ENCODE measurements around the gene SPDYE3.
"Not testable (repeated sequence)": the region's sequence is repeated elsewhere in the genome, so short reads cannot be mapped to it uniquely, and the experiment has no call there.

Gene SPDYE3

DNA sequence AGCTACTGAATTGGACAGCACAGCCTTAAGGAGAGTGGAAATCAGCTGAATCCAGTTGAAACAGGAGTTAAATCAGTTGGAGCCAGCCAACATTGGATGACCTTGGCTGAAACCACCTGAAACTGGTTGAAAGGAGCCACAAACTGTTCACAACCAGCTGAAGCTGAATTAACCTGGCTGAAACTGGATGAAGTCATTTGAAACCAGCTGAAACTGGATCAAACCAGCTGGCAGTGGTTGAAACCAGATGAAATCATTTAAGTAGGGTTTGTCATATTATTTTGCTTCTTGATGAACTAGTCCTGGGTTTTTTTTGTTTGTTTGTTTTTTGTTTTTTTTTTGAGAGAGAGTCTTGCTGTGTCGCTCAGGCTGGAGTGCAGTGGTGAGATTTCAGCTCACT is 15.3 kb upstream of the SPDYE3 start:
- DNase-seq, result not testable (repeated sequence)

GRCh38 chr7:100295269-100295668 is 12.2 kb upstream of the SPDYE3 start:
- DNase-seq, result not testable (repeated sequence)

DNA sequence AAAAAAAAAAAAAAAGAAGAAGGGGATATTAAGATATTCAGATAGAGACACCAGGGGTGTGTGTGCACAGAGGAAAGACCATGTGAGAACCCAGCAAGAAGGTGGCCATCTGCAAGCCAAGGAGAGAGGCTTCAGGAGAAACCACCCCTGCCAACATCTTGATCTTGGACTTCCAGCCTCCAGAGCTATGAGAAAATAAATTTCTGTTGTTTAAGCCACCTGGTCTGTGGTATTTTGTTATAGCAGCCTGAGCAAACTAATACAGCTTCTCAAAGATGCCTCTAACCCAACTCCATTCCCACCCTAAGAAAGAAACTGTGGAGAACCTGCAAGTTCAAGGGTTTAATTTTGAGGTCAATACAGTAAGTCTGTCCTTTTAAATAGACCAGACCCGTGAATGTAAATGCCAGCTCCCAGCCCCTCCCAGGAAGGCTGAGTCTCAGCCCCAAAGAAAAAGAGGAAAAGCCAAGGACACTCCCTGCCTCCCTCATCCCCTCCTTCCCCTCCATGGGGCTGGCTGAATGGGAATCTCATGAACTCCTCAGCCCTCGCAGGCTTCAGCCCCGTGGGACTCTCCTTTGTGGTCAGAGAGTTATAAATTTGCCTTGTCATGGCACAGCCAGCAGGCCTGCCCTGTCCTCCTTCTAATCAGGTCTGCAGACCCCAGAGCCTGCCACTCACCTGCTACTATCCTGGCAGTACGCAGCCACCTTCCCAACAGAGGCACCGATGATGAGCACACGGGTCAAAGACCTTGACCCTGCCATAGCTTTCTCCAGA is 9.5 kb upstream of the SPDYE3 start:
- not testable (repeated sequence) for DNase-seq

- DNase-seq, result not testable (repeated sequence)
These were observed 8.9 kb upstream of the SPDYE3 start for GRCh38 chr7:100298632-100298895.

GRCh38 chr7:100304526-100304925 is 3.0 kb upstream of the SPDYE3 start:
- not testable (repeated sequence) for DNase-seq

DNA sequence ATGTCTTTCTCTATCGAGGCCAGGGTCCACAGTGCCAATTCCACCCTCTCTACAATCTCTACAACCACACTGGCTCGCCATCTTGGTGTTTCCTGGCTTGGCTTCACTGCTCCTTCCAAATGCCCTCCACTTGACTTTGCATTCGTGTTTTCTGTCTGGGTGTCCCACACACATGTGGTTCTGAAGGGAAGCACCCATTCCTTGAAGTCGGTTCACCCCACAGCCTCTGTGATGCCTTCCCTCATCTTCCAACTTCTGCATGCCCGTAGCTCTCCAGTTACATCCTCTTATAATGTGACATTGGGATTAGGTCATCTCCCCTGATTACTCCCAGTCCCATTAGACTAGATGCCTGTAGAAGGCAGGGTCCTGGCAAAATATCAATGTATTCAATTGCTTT is 10.8 kb downstream of the SPDYE3 start:
- not testable (repeated sequence) for DNase-seq

DNA sequence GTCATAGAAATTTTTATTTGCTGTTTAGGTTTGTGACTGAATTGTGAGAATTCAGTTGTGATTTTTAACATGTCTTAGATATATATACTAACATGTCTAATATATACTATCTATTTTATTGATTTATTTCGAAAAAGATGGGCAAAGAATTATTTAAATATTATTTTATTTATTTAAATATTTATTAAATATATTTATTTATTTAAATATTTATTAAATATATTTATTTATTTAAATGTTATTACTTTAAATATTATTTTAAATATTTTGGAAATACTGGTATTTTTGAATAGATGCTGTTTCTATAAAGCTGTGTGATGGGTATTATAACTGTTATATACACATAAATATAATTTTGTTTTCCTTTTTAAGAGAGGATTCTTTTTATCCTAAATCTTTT is 14.1 kb downstream of the SPDYE3 start:
- not testable (repeated sequence) for DNase-seq

GRCh38 chr7:100324194-100324593 is 16.7 kb downstream of the SPDYE3 start:
- not testable (repeated sequence) for DNase-seq

- DNase-seq, result not testable (repeated sequence)
These were observed 18.2 kb downstream of the SPDYE3 start for GRCh38 chr7:100325671-100326070.

DNA sequence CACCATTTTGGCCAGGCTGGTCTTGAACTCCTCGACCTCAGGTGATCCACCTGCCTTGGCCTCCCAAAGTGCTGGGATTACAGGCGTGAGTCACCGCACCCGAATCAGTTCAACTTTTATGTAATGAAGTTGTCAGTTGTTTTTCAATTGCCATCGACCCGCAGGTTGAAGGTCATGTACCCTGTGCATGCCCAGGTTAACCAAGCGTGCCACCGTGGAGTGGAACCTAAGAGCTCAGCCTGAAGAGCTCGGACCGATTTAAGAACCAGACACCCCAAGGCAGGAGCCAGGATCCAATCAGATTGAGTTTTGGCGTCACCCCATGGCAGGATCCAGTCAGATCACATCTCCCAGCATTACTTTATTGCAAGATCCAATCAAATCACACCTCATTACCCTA is 19.4 kb downstream of the SPDYE3 start:
- DNase-seq, result not testable (repeated sequence)

DNA sequence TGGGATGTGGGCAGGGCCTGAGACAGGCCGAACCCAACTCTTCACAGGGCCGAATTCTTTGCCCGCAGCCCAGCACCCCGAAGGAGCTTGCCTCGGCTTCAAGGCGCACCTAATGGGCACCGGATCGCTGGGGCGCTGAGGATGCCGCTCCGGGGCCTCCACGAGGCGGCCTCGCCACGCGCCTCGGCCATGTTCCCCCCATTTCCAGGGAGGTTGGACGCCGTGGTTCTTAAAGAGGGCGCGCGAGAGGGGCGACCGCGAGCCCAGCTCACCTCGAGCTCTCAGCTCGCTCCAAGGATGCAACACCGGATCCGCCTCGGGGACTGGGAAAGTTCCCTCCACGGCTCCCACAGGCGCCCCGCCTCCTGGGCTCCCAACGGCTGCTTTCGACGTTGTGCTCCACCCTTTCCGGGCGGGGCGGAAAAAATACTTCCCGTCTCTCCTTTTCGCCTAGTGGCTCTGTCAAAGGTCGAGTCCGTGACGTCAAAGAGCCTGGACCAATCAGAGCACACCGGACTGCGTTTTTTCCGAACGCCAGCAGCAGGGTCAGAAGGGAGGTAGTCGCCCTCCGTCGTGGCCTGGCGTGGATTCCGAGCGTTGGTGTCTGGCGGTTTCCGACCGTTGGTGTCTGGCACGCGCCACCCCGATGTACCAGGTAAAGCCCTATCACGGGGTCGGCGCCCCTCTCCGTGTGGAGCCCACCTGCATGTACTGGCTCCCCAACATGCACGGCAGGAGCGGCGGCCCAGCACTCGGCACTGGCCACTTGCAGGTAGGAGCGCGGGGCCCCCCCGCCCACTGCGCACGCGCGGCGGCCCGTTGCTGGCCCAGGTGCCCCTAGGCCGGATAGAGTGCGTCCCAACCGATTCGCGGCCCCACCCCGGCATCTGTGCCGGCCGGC is 28.3 kb downstream of the SPDYE3 start:
- peak; percentile 90 to 96 for DNase-seq

DNA sequence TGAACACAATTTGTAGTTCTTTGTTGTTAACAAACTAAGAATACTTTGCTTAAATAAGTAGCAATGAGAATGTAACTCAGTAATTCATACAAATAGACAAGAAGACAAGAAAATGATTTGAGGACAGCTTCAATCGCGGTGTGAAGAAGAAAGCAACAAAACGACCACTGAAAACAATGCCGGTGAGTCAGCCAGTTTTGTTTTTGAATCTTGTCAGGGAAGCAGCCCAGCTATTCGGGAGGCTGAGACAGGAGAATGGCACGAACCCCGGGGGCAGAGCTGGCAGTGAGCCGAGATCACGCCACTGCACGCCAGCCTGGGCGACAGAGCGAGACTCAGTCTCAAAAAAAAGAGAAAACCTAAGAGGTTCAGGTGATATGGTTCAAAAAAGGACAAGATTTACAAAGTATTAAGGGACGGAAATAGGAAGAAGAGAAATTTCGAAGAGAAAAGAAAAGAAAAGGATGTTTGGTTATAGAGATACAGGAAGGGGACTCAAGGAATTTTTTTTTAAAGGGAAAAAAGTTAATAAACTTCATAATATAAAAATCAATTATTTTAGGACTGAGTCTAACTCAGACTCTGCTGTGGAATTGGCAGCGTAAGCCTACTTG is 30.7 kb downstream of the SPDYE3 start:
- not testable (repeated sequence) for DNase-seq

DNA sequence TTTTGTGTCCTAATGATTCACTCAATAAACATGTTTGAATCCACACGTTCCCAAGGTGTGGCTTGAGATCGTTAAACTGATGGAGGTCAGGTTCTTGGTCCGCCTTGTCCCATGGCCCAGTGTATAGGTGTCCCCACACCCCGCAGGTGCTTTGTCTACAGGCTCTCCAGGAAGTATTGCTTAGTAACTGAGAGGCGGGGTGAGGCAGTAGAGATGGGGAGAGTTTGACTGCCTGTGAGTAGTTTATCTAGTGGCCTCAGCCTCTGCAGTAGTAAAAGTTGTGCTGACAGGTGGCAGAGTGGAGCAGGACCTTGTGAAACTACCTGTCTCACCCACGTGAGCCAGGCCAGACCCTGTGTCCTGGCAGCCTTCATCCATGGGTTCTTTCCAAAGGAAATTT is 33.8 kb downstream of the SPDYE3 start:
- DNase-seq, result not testable (repeated sequence)

GRCh38 chr7:100342765-100343164 is 35.3 kb downstream of the SPDYE3 start:
- no peak for DNase-seq

DNA sequence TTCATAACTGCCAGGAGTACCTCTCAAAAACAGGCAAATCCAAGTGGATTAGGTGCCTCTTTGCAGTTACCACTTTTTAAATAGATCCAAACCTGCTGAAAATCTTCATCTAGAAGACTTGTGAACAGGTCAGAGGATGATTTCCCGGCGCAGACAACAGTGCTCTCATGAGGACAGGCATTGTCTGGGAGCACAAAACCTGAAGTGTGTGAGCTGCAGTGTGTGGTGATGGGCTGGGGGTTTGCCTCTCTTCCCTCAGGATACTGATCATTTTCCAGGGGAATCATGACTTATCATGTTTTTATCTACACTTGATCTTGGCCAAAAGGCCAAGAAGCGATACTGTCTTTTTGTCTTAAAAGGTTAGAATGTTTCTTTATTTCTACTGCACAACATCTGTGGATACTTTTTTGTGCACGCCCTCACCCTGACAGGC is 36.6 kb downstream of the SPDYE3 start:
- not testable (repeated sequence) for DNase-seq

DNA sequence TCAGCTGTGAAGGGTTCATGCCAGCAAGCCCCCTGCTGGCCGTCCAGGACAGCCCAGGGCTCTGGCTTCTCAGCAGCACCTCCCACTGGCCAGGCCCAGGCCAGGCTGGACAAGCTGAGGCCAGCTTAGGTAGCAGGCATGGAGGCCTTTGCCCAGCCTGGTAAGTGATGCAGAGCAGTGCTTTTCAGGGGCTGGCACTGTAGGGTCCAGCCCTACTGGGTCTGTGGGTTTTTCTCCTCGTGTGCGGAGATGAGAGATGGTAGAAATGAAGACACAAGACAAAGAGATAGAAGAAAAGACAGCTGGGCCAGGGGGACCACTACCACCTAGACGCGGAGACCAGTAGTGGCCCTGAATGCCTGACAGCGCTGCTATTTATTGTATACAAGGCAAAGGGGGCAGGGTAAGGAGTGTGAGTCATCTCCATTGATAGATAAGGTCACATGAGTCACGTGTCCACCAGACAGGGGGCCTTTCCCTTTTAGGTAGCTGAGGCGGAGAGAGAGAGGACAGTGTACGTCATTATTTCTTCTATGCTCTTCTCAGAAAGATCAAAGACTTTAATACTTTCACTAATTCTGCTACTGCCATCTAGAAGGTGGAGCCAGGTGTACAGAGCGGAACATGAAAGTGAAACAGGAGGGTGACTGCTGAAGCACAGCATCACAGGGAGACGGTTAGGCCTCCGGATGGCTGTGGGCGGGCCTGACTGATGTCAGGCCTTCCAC is 37.2 kb downstream of the SPDYE3 start:
- peak in 1 of 2 experiments; percentile 14 for DNase-seq

DNA sequence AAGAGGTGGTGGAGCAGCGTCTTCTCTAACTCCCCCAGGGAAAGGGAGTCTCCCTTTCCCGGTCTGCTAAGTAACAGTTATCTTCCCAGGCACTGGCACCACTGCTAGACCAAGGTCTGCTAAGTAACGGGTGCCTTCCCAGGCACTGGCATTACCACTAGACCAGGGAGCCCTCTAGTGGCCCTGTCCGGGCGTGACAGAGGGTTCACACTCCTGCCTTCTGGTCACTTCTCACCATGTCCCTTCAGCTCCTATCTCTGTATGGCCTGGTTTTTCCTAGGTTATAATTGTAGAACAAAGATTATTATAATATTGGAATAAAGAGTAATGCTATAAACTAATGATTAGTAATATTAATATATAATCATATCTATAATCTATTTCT is 37.8 kb downstream of the SPDYE3 start:
- peak; percentile 50 to 56 for DNase-seq

DNA sequence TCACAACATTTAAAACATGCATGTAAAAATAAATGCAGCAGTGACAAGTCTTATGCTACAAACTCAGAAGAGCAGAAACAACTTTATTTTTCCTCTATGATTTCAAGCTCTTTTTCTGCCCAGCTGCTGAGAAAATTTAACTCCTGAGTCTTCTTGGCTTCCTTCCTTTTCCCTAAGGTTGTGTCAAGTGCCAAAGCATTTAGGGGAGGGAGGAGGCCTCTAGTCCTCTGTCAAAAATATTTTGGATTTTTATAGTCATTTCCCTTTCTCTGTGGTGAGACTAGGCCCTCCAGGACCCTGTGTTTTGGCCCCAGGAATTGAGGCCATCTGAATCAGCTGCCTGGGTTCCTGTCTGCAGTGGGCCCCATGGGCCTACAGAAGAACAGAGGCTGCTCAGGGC is 39.4 kb downstream of the SPDYE3 start:
- DNase-seq, result no peak

DNA sequence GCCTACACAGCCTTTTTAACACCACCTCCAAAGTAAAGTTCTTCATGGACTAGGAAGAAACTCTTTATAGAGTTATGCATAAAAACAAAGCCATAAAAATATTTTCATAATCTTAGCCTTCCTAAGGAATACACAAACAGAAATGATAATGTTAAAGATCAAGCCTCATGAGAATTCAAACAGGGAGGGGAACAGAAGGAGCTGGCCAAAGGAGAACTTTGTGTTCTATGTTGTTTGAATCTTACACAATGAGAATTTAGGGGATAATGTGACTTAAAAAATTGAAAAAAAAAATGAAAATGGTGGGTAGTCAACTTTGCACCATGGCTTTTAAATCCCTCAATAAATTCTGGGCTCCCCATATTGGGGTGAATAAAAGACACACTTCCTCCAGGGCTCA is 41.3 kb downstream of the SPDYE3 start:
- DNase-seq, result no peak

GRCh38 chr7:100349757-100350156 is 42.3 kb downstream of the SPDYE3 start:
- no peak for DNase-seq

DNA sequence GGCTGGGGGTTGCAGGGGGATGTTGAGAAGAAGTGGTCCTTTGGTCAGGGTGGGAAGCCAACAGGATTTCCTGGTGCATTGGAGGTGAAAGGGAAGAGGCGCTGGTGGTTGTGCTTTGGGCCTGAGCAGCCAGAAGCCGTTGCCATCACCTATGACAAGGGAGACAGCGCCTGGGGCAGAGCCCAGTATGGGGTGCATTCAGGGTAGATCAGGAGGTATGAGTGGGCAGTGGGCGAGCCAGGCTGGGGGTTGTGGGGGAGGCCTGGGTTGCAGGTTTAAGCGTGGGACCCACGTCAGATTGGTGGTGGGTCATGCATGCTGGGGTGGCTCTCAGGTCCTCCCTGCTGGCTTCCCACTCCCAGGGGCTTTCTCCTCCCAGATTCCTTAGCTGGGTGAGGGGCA is 44.2 kb downstream of the SPDYE3 start:
- DNase-seq, result no peak

DNA sequence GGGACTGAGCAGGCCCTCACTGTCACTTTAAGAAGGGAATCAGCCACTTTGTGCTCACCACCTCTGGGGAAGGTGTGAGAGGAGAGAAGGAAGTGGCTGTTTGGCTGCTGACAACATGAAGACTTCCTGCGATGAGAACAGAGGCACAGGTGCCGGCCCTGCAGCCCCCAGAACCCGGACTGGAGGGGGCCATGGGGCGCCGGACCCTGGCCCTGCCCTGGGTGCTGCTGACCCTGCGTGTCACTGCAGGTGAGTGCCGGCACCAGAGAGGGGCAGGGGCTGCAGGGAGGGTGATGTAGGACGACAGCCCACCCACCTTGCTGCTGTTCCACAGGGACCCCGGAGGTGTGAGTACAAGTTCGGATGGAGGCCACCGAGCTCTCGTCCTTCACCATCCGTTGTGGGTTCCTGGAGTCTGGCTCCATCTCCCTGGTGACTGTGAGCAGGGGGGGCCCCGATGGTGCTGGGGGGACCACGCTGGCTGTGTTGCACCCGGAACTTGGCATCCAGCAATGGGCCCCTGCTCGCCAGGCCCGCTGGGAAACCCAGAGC is 44.8 kb downstream of the SPDYE3 start:
- DNase-seq, result not testable (repeated sequence)
